CD4-positive, alpha-beta T cell treated with Interleukin-15 for 4 hours (primary cell): Measurements from ENCODE around the gene CNGB1.

Source experiments
- DNase-seq: peaks from one replicate; pipeline ENCODE4 v3.0.0-alpha.2; 2020; ENCODE audit warnings: low spot score

The CNGB1 gene

GRCh38 chr16:57972306-57972705, 1.4 kb upstream of the CNGB1 start:
- no peak for DNase-seq

DNA sequence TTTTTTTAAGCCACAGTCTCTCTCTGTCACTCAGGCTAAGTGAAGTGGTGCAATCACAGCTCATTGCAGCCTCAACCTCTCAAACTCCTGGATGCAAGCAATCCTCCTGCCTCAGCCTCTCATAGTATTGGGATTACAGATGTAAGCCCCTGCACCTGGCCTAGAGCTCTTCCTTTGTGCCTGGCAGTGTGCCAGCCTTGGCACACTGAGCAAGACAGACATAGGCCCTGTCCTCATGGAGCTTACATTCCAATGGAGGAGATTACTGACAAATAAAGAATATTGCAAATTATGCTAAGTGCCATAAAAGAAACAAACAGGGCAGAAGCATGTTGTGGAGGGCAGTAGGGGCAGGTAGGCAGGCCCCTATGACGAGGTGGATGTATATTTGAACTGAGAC, 920 bp upstream of the CNGB1 start:
- no peak for DNase-seq

DNA sequence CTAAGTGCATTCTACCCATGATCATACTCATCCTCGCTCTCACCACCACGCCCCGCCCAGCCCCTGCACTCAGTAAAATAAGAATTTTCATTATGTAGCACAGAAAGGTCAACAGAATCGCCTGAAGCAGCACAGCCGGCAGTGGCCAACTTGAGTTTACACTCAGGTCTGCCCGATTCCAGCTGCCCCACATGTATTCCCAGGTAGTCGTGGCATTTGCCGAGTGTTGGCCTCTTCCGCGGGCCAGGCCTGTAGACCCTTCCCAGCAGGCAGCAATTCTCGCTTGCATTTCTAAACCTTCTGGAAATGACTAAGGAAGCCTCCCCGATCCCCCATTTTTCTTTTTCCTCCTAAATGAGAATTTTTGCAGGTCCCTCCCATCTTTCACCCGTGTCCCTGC, 609 bp downstream of the CNGB1 start:
- no peak for DNase-seq

DNA sequence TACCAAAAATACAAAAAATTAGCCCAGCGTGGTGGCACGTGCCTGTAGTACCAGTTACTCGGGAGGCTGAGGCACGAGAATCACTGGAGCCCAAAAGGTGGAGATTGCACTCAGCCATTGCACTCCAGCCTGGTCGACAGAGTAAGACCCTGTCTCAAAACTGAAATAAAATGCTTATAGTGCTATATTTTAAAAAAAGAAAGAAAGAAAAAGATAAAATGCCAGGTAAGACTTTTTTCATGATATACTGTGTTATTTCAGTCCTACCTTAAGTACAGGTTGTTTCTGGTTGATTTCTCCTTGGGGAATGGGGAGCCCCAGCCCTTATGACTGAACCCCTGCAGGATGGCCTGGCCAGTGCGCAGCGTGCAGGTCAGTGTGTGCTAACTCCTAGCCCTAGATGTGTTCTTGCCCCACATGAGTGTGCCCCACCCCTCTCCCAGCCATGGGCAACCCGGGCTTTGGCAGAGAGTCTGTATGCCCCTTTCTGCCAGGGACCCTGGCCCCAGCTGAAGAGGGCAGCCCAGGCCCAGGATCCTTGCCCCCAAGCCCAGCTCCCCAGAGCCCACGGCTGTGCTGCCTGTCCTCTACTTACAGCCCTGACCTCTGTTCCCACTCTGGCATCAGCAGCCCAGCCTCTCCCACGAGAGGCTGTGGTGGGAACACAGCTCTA, 1.3 kb downstream of the CNGB1 start:
- DNase-seq, result no peak

DNA sequence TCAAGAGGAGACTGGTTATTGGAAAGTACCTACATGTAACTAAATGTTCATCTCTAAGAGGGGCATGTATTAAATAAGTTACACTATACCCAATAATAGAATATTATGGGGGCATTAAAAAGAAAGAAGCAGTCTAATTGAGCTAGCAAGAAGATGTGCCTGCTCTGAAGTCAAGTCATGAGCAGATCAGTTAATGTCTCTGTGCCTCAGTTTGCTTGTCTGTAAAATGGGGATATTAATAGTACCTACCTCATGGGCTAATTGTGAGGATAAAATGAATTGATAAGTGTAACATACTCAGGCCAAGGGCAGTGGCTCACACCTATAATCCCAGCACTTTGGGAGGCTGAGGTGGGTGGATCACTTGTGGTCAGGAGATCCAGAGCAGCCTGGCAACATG, 3.0 kb downstream of the CNGB1 start:
- no peak for DNase-seq

GRCh38 chr16:57966986-57967385, 3.9 kb downstream of the CNGB1 start:
- DNase-seq, result no peak

GRCh38 chr16:57966204-57966771, 4.6 kb downstream of the CNGB1 start:
- DNase-seq, result no peak

GRCh38 chr16:57964157-57964700, 6.7 kb downstream of the CNGB1 start:
- no peak for DNase-seq

DNA sequence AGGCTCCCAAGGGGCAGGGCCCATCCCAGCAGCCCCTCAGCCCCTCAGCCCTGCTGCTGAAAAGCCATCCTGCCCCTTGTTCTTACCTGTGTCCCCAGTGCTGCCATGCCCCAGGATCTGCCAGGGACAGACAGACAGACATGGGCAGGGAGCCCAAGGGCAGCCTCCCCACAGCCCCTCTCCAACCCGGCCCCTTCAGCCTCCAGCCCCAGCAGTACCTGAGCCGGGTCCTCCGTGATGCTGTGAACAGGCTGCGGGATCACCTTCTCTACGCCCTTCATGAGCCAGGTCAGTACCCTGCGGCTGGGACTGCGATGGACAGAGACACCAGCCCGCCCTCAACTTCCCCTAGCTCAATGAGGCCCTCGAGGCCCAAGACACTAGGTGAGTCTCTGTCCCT, 8.2 kb downstream of the CNGB1 start:
- DNase-seq, result no peak

GRCh38 chr16:57962046-57962445, 8.9 kb downstream of the CNGB1 start:
- no peak for DNase-seq

GRCh38 chr16:57961538-57961937, 9.4 kb downstream of the CNGB1 start:
- no peak for DNase-seq

GRCh38 chr16:57960826-57961472, 10.0 kb downstream of the CNGB1 start:
- no peak for DNase-seq

DNA sequence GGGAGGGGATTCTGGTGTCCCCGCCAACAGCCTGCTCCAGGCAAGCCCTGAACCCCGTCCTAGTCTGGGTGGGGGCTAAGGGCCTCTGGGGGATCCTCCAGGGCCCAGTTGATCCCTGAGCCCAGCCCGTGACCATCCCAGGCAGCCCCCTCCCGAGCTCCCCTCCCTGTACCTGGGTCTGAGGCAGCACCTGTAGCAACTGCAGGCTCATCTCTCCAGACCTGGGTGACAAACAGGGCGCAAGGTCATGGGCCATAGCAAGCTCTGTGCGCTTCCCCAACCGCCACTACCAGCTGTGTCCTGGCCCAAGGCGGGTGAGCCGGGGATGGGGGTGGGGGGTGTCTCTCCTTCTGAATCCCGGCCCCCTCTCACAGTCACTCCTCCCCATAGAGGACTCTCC, 10.6 kb downstream of the CNGB1 start:
- no peak for DNase-seq

GRCh38 chr16:57959804-57960203, 11.1 kb downstream of the CNGB1 start:
- no peak for DNase-seq

DNA sequence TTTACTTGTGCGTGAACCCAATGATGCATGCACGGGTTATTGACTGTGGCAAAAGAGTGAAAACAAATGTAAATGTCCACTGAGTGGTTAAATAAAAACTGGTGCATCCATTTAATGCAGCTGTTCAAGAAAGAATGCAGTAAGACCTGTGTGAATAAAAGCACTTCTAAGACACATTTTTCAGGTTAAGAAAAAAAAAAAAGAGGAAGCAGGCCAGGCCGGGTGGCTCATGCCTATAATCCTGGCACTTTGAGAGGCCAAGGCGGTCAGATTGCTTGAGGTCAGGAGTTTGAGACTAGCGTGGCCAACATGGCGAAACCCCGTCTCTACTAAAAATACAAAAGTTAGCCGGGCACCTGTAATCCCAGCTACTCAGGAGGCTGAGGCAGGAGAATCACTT, 11.8 kb downstream of the CNGB1 start:
- no peak for DNase-seq

DNA sequence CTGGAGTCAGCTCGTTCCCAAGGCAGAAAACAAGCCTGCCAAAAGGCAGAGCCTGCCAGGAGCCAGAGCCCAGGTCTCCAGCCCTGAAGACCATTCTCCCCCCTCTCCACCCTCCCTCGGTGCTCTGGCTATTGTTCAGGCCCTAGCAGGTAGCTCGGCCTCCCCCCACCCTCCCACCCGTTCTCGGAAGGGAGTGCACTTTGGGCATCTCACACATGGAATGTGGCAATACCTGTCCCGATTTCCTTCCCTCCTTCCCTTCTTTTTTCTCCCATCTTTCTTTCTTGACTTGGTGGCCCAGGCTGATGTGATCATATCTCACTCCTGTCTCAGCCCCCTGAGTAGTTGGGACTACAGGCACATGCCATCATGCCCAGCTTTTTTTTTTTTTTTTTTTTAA, 12.4 kb downstream of the CNGB1 start:
- DNase-seq, result no peak

DNA sequence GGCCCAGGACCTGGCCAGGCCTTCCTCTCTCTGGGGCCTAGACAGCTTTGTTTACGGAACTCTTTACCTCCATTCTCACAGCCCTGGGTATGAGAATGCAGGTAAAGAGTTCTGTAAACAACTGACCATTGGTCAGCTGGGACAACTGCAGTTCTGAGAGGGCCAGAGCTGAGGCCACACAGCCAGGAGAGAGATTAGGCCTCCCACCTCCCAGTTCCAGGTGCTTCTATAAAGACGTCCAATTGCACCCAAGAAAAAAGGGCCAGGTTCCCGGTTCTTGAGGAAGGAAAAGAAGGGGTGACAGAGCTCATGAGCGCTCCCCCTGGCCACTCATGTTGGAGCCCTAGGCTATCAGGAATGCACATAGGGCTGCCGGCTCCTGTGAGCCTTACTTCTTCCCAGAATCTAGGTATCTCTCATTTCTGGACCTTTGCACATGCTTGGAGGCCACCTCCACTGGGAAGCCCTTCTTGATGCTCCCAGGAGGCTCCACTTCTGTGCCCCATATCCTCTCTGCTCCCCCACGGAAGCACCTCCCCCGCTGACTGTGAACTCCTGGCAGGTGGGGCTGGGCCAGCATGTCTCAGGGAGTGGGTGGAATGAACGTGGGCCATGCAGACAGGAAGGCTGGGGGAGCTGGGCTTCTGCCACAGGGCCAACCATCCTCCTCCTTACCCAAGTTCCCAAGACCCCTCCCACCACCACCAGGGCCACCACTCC, 13.1 kb downstream of the CNGB1 start:
- DNase-seq, result no peak

DNA sequence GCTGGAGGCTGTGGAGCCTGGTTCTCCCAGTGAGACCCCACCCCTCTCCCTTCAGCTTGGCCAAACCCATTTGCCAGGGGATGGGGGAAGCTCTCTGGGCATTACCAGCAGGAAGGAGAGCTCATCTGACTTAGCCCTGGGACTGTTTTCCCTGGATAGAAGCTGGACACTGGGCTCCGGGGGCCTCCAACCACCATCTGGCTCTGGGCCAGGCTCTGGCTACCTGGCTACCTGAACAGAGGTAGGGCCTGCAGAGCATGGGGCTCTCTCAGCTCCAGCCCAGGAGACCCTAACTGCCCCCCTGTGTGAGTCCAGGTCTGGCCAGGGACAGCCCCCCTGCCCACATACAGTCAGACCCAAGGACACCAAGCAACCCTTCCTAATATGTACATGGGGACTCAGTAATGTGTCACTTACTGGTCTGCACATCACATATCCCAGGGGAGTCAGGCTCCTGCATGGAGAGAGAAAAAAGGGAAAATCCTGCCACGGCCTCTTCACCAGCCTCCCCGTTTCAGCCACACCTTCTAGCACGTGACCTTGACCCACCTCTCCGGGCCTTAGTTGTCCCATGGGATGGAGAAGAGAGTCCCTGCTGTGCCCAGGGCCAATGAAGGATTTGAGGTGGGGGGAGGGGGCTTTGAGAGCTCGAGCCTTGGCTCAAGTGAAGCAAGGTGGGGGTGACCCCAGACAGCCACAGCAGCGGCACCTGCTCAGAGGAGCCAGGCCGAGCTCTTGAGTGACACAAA, 13.8 kb downstream of the CNGB1 start:
- no peak for DNase-seq

DNA sequence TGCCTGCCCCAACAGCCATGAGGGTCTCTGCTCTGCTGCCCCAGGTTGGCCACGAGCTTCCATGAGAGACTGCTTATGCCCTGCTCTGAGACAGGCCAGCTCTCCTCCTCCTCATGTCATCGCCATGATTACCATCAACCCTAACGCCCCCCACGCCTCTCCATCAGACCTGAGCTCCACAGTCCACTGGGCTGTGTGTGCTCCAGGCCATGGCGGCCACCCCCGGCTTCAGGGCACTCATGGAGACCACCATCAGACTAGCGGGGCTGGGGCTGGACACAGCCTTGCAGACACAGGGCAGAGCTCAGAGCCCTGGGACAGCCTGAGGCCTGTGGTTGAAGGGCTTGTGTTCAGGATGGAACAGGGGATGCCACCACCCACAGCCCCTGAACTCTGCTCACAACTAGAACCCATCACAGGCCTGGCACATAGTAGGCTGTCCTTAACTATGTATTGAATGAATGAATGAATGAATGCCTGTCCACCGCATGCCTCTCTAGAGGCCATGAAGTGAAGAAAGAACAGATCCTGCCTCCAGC, 14.6 kb downstream of the CNGB1 start:
- no peak for DNase-seq

- DNase-seq, result no peak
These were observed 15.2 kb downstream of the CNGB1 start for GRCh38 chr16:57955572-57956188.

DNA sequence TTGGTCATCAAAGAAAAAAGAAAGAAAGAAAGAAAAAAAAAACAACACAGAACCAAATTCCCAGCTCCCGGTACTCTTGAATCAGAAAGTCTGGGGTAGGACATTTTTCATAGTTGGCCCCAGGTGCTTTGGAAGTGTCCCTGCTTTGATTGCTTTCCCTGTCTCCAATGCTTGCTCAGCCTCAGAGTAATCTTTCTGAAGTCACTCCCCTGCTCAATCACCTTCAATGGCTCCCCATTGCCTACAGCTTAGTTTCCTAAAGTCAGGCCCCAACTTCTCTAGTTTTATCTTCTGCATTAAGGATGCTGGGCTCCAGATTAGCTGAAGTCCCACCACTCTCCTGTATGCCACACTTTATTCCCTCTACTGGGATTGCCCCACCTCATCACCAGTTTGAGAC, 17.1 kb downstream of the CNGB1 start:
- DNase-seq, result no peak
